SU-DHL-6 (cell line): ENCODE data around the gene GIMAP8.
"Not testable (repeated sequence)": the region's sequence is repeated elsewhere in the genome, so short reads cannot be mapped to it uniquely, and the experiment has no call there.

ENCODE experiments used
- H2AFZ ChIP-seq: fragments of 200-600 bp; sonication (generic); 2 replicates; pipeline ENCODE4 v1.6.1; 2014; ENCODE audit warnings: low read depth, mild to moderate bottlenecking, moderate library complexity, mixed read lengths, antibody characterized with exemption, low read length; ENCODE audit not compliant: severe bottlenecking
- H3F3A ChIP-seq: fragments of 200-600 bp; shearing (Covaris generic); 2 replicates; pipeline ENCODE4 v1.6.0; 2016; ENCODE audit warnings: antibody characterized with exemption, mild to moderate bottlenecking; ENCODE audit not compliant: insufficient read depth
- H3K27ac ChIP-seq: fragments of 200-600 bp; sonication (generic); 2 replicates; pipeline ENCODE4 v1.5.1; 2016; ENCODE audit warnings: low read depth, mild to moderate bottlenecking, low read length, moderate library complexity, mixed read lengths
- H3K27me3 ChIP-seq: fragments of 200-600 bp; sonication (generic), shearing (Covaris generic); 2 replicates; pipeline ENCODE4 v1.6.0; 2014; ENCODE audit warnings: mild to moderate bottlenecking, low read length
- H3K36me3 ChIP-seq: fragments of 200-600 bp; sonication (generic); 2 replicates; pipeline ENCODE4 v1.6.1; 2014; ENCODE audit warnings: mild to moderate bottlenecking, low read length, mixed read lengths
- H3K4me2 ChIP-seq: fragments of 300-600, 200-600 bp; shearing (Covaris generic), sonication (generic); 2 replicates; pipeline ENCODE4 v1.6.0; 2014; ENCODE audit warnings: low read length, low read depth, mild to moderate bottlenecking; ENCODE audit not compliant: poor library complexity, severe bottlenecking
- H3K4me3 ChIP-seq: fragments of 200-600 bp; sonication (generic); 2 replicates; pipeline ENCODE4 v1.5.1; 2014; ENCODE audit warnings: antibody characterized with exemption, low read length, mild to moderate bottlenecking, mixed read lengths; ENCODE audit not compliant: insufficient read depth, poor library complexity, severe bottlenecking
- H3K79me2 ChIP-seq: fragments of 200-600 bp; sonication (generic); 2 replicates; pipeline ENCODE4 v1.6.1; 2014; ENCODE audit warnings: mild to moderate bottlenecking, low read length, moderate library complexity; ENCODE audit not compliant: insufficient read depth
- H3K9ac ChIP-seq: fragments of 200-600 bp; sonication (generic); 2 replicates; pipeline ENCODE4 v1.7.0; 2014; ENCODE audit warnings: mild to moderate bottlenecking, low read length
- H3K9me2 ChIP-seq: fragments of 200-600 bp; sonication (generic); replicated peaks from 2 replicates; pipeline ENCODE4 v1.6.1; 2014; ENCODE audit warnings: low read length; ENCODE audit not compliant: insufficient read depth
- H3K9me3 ChIP-seq: fragments of 200-600 bp; sonication (generic); 2 replicates; pipeline ENCODE4 v1.6.1; 2014; ENCODE audit warnings: low read length, mixed read lengths; ENCODE audit not compliant: insufficient read depth
- H4K20me1 ChIP-seq: fragments of 200-600 bp; sonication (generic); 2 replicates; pipeline ENCODE4 v1.6.1; 2014; ENCODE audit warnings: low read depth, mild to moderate bottlenecking, antibody characterized with exemption, low read length, moderate library complexity, mixed read lengths
- CTCF ChIP-seq: fragments of 200-600 bp; sonication (generic); IDR thresholded peaks from one replicate; pipeline ENCODE4 v1.5.1; 2017; ENCODE audit warnings: antibody characterized with exemption, mild to moderate bottlenecking, low read length, moderate library complexity; ENCODE audit not compliant: insufficient read depth, poor library complexity, severe bottlenecking
- EZH2phosphoT487 ChIP-seq: fragments of 200-600 bp; sonication (generic), shearing (Covaris generic); conservative IDR thresholded peaks from 2 replicates; pipeline ENCODE4 v1.6.1; 2018; ENCODE audit warnings: mild to moderate bottlenecking, antibody characterized with exemption, low read length, moderate library complexity, mixed read lengths

Gene GIMAP8

GRCh38 chr7:150487625-150488024 is 37.2 kb downstream of the GIMAP8 start:
- H3K27me3 ChIP-seq, result no peaks in the 10 kb centered on the region; the same call in 1 of the 2 replicates
- no peak overlapping the region for H3K4me3 ChIP-seq
- no peaks in the 10 kb centered on the region for H3K9me3 ChIP-seq
- H3K36me3 ChIP-seq, result no peaks in the 10 kb centered on the region
- H3K9me2 ChIP-seq, result no peaks in the 10 kb centered on the region
- H3K79me2 ChIP-seq, result no peaks in the 10 kb centered on the region
- no peak overlapping the region for H2AFZ ChIP-seq
- H3K27ac ChIP-seq, result no peak overlapping the region
- no peak overlapping the region for H3K9ac ChIP-seq
- no peaks in the 10 kb centered on the region for H3F3A ChIP-seq
- TF ChIP-seq EZH2phosphoT487 (no peak), CTCF (no peak)
- H3K4me2 ChIP-seq, result no peak overlapping the region
- H4K20me1 ChIP-seq, result no peaks in the 10 kb centered on the region

GRCh38 chr7:150489782-150490181 is 39.4 kb downstream of the GIMAP8 start:
- H3K36me3 ChIP-seq, result no peaks in the 10 kb centered on the region
- H2AFZ ChIP-seq, result no peak overlapping the region
- H4K20me1 ChIP-seq, result no peaks in the 10 kb centered on the region
- no peak overlapping the region for H3K27ac ChIP-seq
- no peak overlapping the region for H3K4me3 ChIP-seq
- H3K9ac ChIP-seq, result no peak overlapping the region
- no peaks in the 10 kb centered on the region for H3K9me3 ChIP-seq
- no peaks in the 10 kb centered on the region for H3K79me2 ChIP-seq
- no peaks in the 10 kb centered on the region for H3F3A ChIP-seq
- no peak for TF ChIP-seq EZH2phosphoT487
- no peak for TF ChIP-seq CTCF
- H3K27me3 ChIP-seq, result no peaks in the 10 kb centered on the region; the same call in 1 of the 2 replicates
- H3K4me2 ChIP-seq, result no peak overlapping the region
- no peaks in the 10 kb centered on the region for H3K9me2 ChIP-seq

GRCh38 chr7:150493442-150493841 is 43.0 kb downstream of the GIMAP8 start:
- H3K79me2 ChIP-seq, H4K20me1 ChIP-seq, H3K36me3 ChIP-seq, H3K9me2 ChIP-seq, H3K27ac ChIP-seq, H2AFZ ChIP-seq, H3K9ac ChIP-seq, H3K9me3 ChIP-seq, H3K4me2 ChIP-seq, H3K4me3 ChIP-seq, H3K27me3 ChIP-seq, H3F3A ChIP-seq: not testable (repeated sequence)

- Histone ChIP-seq H2AFZ (no peak overlapping the region), H3K4me2 (no peak overlapping the region), H3K36me3 (no peaks in the 10 kb centered on the region), H3K9ac (no peak overlapping the region), H4K20me1 (no peaks in the 10 kb centered on the region), H3K9me3 (no peaks in the 10 kb centered on the region), H3K27ac (no peak overlapping the region), H3K9me2 (no peaks in the 10 kb centered on the region), H3K4me3 (no peak overlapping the region), H3K79me2 (no peaks in the 10 kb centered on the region), H3F3A (no peaks in the 10 kb centered on the region), H3K27me3 (no peaks in the 10 kb centered on the region)
- TF ChIP-seq EZH2phosphoT487 (no peak), CTCF (no peak)
These were observed 52.1 kb downstream of the GIMAP8 start for GRCh38 chr7:150502519-150502918.
